ENCODE data around the gene SDHA. TPM values are rescaled to one million over a fixed set of nuclear protein-coding genes. Genes with fewer than 3 reads are reported as not detected.

The SDHA gene
- total and polyA plus RNA-seq, 10 of the 15 experiments (the other 5 are each of a cell fraction or from before 2014, with no cell fraction given): 63.3 to 205 (median 104) TPM

DNA sequence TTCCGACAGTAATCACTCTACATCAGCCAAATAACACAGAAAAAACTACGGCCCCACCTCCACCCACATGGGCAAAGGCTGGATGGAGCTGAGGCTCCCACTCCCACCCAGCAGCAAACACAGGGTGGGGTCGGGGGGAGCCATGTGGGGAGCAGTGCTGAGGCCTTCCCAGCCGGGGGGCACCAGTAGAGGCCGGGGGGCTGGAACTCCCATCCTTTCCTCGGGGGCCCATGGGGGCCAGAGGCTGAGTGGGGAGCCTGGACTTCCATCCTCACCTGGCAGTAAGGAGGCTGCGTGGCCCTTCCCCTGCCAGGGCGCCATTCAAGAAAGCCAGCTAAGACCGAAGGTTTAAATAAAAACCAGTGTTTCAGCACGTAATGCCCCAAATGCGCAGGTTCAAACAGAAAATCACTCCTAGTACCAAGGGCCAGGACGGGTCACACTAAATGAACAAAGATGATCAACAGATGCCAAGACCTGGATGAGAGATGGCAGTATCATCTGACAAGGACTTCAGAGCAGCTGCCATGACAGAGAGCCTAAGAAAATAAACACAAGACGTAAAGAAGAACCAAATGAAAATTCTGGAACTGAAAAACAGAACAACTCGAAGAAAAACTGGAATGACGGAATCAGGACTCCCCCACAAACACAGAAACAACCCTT, 9.5 kb upstream of the SDHA start:
- H4K20me1 ChIP-seq (ENCODE audit: control insufficient read depth, insufficient read depth): peaks cover 3% of the 10 kb centered on the region; the same call in 1 of the 2 replicates
- ATAC-seq: no peak
- H3K9ac ChIP-seq (ENCODE audit: control insufficient read depth, insufficient read depth, low read length): no peak overlapping the region
- 87% methylated on average over 15 of the region's 15 CpGs for WGBS (ENCODE audit: insufficient coverage, insufficient replicate concordance, low lambda C conversion rate, missing lambda C conversion rate)
- CTCF ChIA-PET: interaction anchor here (1.6 kb wide), 1 partner anchor 20 kb away, joined by 4 read pairs; no protein-coding TSS in a partner anchor
- H3K27ac ChIP-seq (ENCODE audit: control insufficient read depth, insufficient read depth): no peak overlapping the region
- no peak overlapping the region for H3K4me2 ChIP-seq (ENCODE audit: control insufficient read depth, insufficient read depth)
- RAD21 ChIA-PET (ENCODE audit: unreplicated experiment): no interaction called here
- BruUV-seq (replicated peaks): no TSS peak
- no peak for FAIRE-seq
- TF ChIP-seq MEF2A (IDR thresholded peaks at IDR 0.05; ENCODE audit: insufficient read depth, low read depth, low read length) (no peak), DPF2 (IDR thresholded peaks at IDR 0.05) (no peak), ZNF207 (IDR thresholded peaks at IDR 0.05; ENCODE audit: borderline replicate concordance) (no peak), IRF4 (IDR thresholded peaks at IDR 0.05; ENCODE audit: low read depth, low read length) (no peak), TAF1 (IDR thresholded peaks at IDR 0.05; ENCODE audit: borderline replicate concordance, low read depth, low read length) (no peak), POLR2A (IDR thresholded peaks at IDR 0.05; ENCODE audit: low read depth, low read length) (no peak), RELA (IDR thresholded peaks at IDR 0.05; ENCODE audit: borderline replicate concordance, partially characterized antibody) (no peak), YBX1 (IDR thresholded peaks at IDR 0.05) (no peak), POU2F2 (IDR thresholded peaks at IDR 0.05; ENCODE audit: borderline replicate concordance, low read depth, low read length) (no peak), SUZ12 (IDR thresholded peaks at IDR 0.05; ENCODE audit: unreplicated experiment) (no peak), SIN3A (IDR thresholded peaks at IDR 0.05; ENCODE audit: low read depth, low read length) (no peak), BMI1 (IDR thresholded peaks at IDR 0.05; ENCODE audit: borderline replicate concordance) (no peak), MTA2 (IDR thresholded peaks at IDR 0.05; ENCODE audit: low read depth) (no peak)
- TF ChIP-seq, protein P1, sequence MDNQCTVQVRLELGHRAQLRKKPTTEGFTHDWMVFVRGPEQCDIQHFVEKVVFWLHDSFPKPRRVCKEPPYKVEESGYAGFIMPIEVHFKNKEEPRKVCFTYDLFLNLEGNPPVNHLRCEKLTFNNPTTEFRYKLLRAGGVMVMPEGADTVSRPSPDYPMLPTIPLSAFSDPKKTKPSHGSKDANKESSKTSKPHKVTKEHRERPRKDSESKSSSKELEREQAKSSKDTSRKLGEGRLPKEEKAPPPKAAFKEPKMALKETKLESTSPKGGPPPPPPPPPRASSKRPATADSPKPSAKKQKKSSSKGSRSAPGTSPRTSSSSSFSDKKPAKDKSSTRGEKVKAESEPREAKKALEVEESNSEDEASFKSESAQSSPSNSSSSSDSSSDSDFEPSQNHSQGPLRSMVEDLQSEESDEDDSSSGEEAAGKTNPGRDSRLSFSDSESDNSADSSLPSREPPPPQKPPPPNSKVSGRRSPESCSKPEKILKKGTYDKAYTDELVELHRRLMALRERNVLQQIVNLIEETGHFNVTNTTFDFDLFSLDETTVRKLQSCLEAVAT (IDR thresholded peaks at IDR 0.05): no peak
- no peak overlapping the region for H3K4me3 ChIP-seq
- H3K9me3 ChIP-seq (replicated peaks; ENCODE audit: control insufficient read depth, insufficient read depth, low read length): no peaks in the 10 kb centered on the region; the same call in 2 of the 3 replicates
- H3K27me3 ChIP-seq (replicated peaks in 1 of 2; ENCODE audit: control insufficient read depth in 2 of 2, insufficient read depth in 2 of 2, low read length in 1 of 2): no peaks in the 10 kb centered on the region
- SMC1A ChIA-PET (ENCODE audit: uncharacterized antibody, unreplicated experiment): no interaction called here
- peaks cover 5 to 8% of the 10 kb centered on the region in 2 experiments for H3K36me3 ChIP-seq (ENCODE audit: control insufficient read depth in 2 of 2, insufficient read depth in 2 of 2, low read length in 1 of 2)
- in situ Hi-C loops (cut with MboI): no loop called here
- POLR2A ChIA-PET: no interaction called here
- no peak for DNase-seq (ENCODE audit: low read depth, low spot score)
- H2AFZ ChIP-seq (ENCODE audit: control insufficient read depth, low read depth, low read length): no peak overlapping the region
- H3K79me2 ChIP-seq (ENCODE audit: control insufficient read depth, insufficient read depth, low read length): peaks cover 7% of the 10 kb centered on the region
- intact Hi-C loops (cut with micrococcal nuclease; ENCODE audit: unreplicated experiment): no loop called here
- no peaks in the 10 kb centered on the region for H3K4me1 ChIP-seq (ENCODE audit: control insufficient read depth, insufficient read depth, low read length)

Data from GM12878 (cell line).